Stomach (tissue), 9 donors: Measurements from ENCODE around the gene SH3D21. TPM values are rescaled to one million over a fixed set of nuclear protein-coding genes. Genes with fewer than 3 reads are reported as not detected.

Source experiments
- DNase-seq, 2 donors: peaks; one replicate each; pipeline versions ENCODE4 v3.0.0 to v3.0.0-alpha.2; 2013 to 2019
- H3K27ac ChIP-seq, 5 donors: fragments of 200-600 bp in 4 of 5; sonication (generic) in 4 of 5; one replicate each; pipeline ENCODE4 v1.5.1; 2013 to 2019; ENCODE audit warnings: mild to moderate bottlenecking in 1 of 5, moderate library complexity in 1 of 5
- H3K27me3 ChIP-seq, 3 donors: fragments of 200-600 bp; sonication (generic); one replicate each; pipeline ENCODE4 v1.5.1; 2017 to 2019; ENCODE audit warnings: mixed run types in 1 of 3
- H3K36me3 ChIP-seq, 4 donors: fragments of 200-600 bp; sonication (generic); 1 replicate in 3 of 4; 2 replicates in 1 of 4; pipeline ENCODE4 v1.5.1; 2016 to 2019
- H3K4me1 ChIP-seq, 4 donors: fragments of 200-600 bp; sonication (generic); one replicate each; pipeline ENCODE4 v1.5.1; 2016 to 2019
- H3K4me3 ChIP-seq, 4 donors: fragments of 200-600 bp; sonication (generic) in 3 of 4; one replicate each; pipeline ENCODE4 v1.5.1; 2016 to 2019; ENCODE audit warnings: mild to moderate bottlenecking in 1 of 4
- H3K9me3 ChIP-seq, 4 donors: fragments of 200-600 bp; sonication (generic); one replicate each; pipeline ENCODE4 v1.5.1; 2016 to 2019
- CTCF ChIP-seq, 7 experiments: fragments of 450-650 bp in 4 of 7; fragments of 200-600 bp in 3 of 7; sonication (generic) in 3 of 7; IDR thresholded peaks; one replicate each; pipeline ENCODE4 v1.5.1; 2016 to 2019; ENCODE audit warnings: antibody characterized with exemption in 7 of 7, control low read depth in 2 of 7, mild to moderate bottlenecking in 1 of 7
- EP300 ChIP-seq: sonication (generic); formaldehyde crosslinking; IDR thresholded peaks from one replicate; pipeline ENCODE4 v1.6.1; 2017; ENCODE audit warnings: antibody characterized with exemption
- POLR2A ChIP-seq, 4 donors: fragments of 450-650 bp; IDR thresholded peaks; one replicate each; pipeline ENCODE4 v1.6.1; 2016; ENCODE audit warnings: antibody characterized with exemption in 4 of 4, control low read depth in 2 of 4, mild to moderate bottlenecking in 1 of 4, moderate library complexity in 1 of 4
- POLR2AphosphoS5 ChIP-seq, 3 donors: sonication (generic); formaldehyde crosslinking; IDR thresholded peaks; one replicate each; pipeline ENCODE4 v1.6.1; 2016; ENCODE audit warnings: antibody characterized with exemption in 3 of 3
- WGBS, 5 donors: extraction: QIAGEN DNeasy Blood & Tissue Kit in 3 of 5; methylation state at CpG; one replicate each; pipeline versions ENCODE4 v1.1.5 to v1.1.7; 2013 to 2018; 5-methylcytosine and 5-hydroxymethylcytosine counted together
- intact Hi-C: fragments of 100-400 bp; cut with DNase I; formaldehyde crosslinking; loops from one replicate; pipeline ENCODE4 v1.15.1; 2023; ENCODE audit warnings: low total_unique reads
- polyA plus RNA-seq, 3 donors: library from polyadenylated mRNA; stranded (reverse); fragments of 200-250 nt; gene quantifications; one replicate each; pipeline ENCODE4 v1.2.3, GENCODE V29; 2013
- total RNA-seq, 5 donors: library from RNA; depleted of rRNA; stranded (reverse); fragments of >200 nt; gene quantifications; one replicate each; pipeline versions ENCODE4 v1.1.0 to v1.2.3, GENCODE V29; 2014 to 2016
- donor health status: healthy with polysubstance abuse.
- donor health status: Bipolar disorder and iron deficiency.
- donor health status: healthy.

The SH3D21 gene
- total and polyA plus RNA-seq, 8 donors = 0.76 to 120 (median 3.5) TPM; not detected in 1

- Histone ChIP-seq H3K4me1 (peaks cover 5 to 59% (median 36%) of the 10 kb centered on the region in 4 donors), H3K36me3 (peaks cover 43 to 74% (median 68%) of the 10 kb centered on the region in 4 donors), H3K9me3 (no peaks in the 10 kb centered on the region), H3K4me3 (no peak overlapping the region), H3K27me3 (no peaks in the 10 kb centered on the region), H3K27ac (peak overlapping the region in 4 of 5 donors; percentile 13 to 57 (median 23))
- intact Hi-C loops = loop anchor here (10.0 kb wide), 1 partner anchor 61 kb away; the partner anchor contains the start of gene THRAP3
- TF ChIP-seq POLR2A (IDR thresholded peaks at IDR 0.05) = no peak
- TF ChIP-seq CTCF (IDR thresholded peaks at IDR 0.05) = peak in 5 of 7 experiments; percentile 41 to 75 (median 69)
- peak in 2 of 3 donors; percentile 17 to 69 for TF ChIP-seq POLR2AphosphoS5 (IDR thresholded peaks at IDR 0.05)
- TF ChIP-seq EP300 = no peak
- DNase-seq = peak; percentile 69 to 95
- 39 to 44% (median 44%) methylated on average over 7 of the region's 7 CpGs for WGBS, 5 donors
These were observed 20.6 kb upstream of the SH3D21 start for GRCh38 chr1:36285443-36286101.

- 87 to 94% (median 92%) methylated on average over 11 to 13 of the region's 13 CpGs for WGBS, 5 donors
- peaks cover 54 to 86% (median 80%) of the 10 kb centered on the region in 4 donors for H3K36me3 ChIP-seq
- no peaks in the 10 kb centered on the region for H3K9me3 ChIP-seq
- TF ChIP-seq CTCF (IDR thresholded peaks at IDR 0.05) = no peak
- no peak for TF ChIP-seq EP300
- no peak for TF ChIP-seq POLR2AphosphoS5 (IDR thresholded peaks at IDR 0.05)
- TF ChIP-seq POLR2A (IDR thresholded peaks at IDR 0.05) = no peak
- no peak for DNase-seq
- peaks cover 5 to 53% (median 32%) of the 10 kb centered on the region in 4 donors for H3K4me1 ChIP-seq
- no peak overlapping the region for H3K4me3 ChIP-seq
- intact Hi-C loops = loop anchor here (10.0 kb wide), 1 partner anchor 62 kb away; the partner anchor contains the start of gene THRAP3
- no peaks in the 10 kb centered on the region for H3K27me3 ChIP-seq
- H3K27ac ChIP-seq = peak overlapping the region in 1 of 5 donors; percentile 57
These were observed 19.4 kb upstream of the SH3D21 start for GRCh38 chr1:36286802-36287201.

- Histone ChIP-seq H3K4me1 (peaks cover 5 to 45% (median 25%) of the 10 kb centered on the region in 4 donors), H3K36me3 (peaks cover 59 to 91% (median 84%) of the 10 kb centered on the region in 4 donors)
These were observed 18.6 kb upstream of the SH3D21 start for GRCh38 chr1:36287595-36287994.

GRCh38 chr1:36295390-36295789 is 10.8 kb upstream of the SH3D21 start:
- Histone ChIP-seq H3K9me3 (no peaks in the 10 kb centered on the region), H3K27ac (no peak overlapping the region), H3K27me3 (no peaks in the 10 kb centered on the region), H3K4me3 (no peak overlapping the region), H3K4me1 (peaks cover 1 to 31% (median 5%) of the 10 kb centered on the region in 4 donors), H3K36me3 (peaks cover 69 to 99% (median 97%) of the 10 kb centered on the region in 4 donors)
- TF ChIP-seq EP300 (no peak), POLR2AphosphoS5 (IDR thresholded peaks at IDR 0.05) (no peak)
- 83 to 95% (median 92%) methylated on average over 2 of the region's 2 CpGs for WGBS, 5 donors
- intact Hi-C loops = no loop called here
- no peak for DNase-seq

More at GRCh38 chr1:36287595-36287994, 18.6 kb upstream of the SH3D21 start:
- Histone ChIP-seq H3K4me3 (no peak overlapping the region), H3K27me3 (no peaks in the 10 kb centered on the region), H3K9me3 (no peaks in the 10 kb centered on the region), H3K27ac (no peak overlapping the region)
- WGBS, 5 donors = 86 to 97% (median 90%) methylated on average over 5 of the region's 5 CpGs
- DNase-seq = no peak
- intact Hi-C loops = loop anchor here (10.0 kb wide), 1 partner anchor 63 kb away; the partner anchor contains the start of gene THRAP3
- no peak for TF ChIP-seq POLR2A (IDR thresholded peaks at IDR 0.05)

- Histone ChIP-seq H3K9me3 (no peaks in the 10 kb centered on the region), H3K27me3 (no peaks in the 10 kb centered on the region), H3K4me1 (peaks cover 0 to 32% (median 6%) of the 10 kb centered on the region in 4 donors), H3K36me3 (peaks cover 69 to 99% (median 97%) of the 10 kb centered on the region in 4 donors), H3K27ac (no peak overlapping the region), H3K4me3 (no peak overlapping the region)
- DNase-seq = no peak
- intact Hi-C loops = no loop called here
- TF ChIP-seq POLR2A (IDR thresholded peaks at IDR 0.05) (no peak), CTCF (IDR thresholded peaks at IDR 0.05) (no peak), EP300 (no peak), POLR2AphosphoS5 (IDR thresholded peaks at IDR 0.05) (no peak)
- 32 to 69% (median 54%) methylated on average over 2 of the region's 2 CpGs for WGBS, 5 donors
These were observed 9.1 kb upstream of the SH3D21 start for GRCh38 chr1:36297062-36297461.
